ENCODE measurements around the gene LST1. TPM values are rescaled to one million over a fixed set of nuclear protein-coding genes. Genes with fewer than 3 reads are reported as not detected.

Gene LST1
- total and polyA plus RNA-seq, 2 of the 4 experiments (the other 2 are of a cell fraction) = not detected

- no peak for TF ChIP-seq RCOR1 (IDR thresholded peaks at IDR 0.05; ENCODE audit: insufficient replicate concordance, low read length)
Observed at GRCh38 chr6:31578184-31579118, 7.6 kb upstream of the LST1 start (continued).

GRCh38 chr6:31579119-31579505, 7.0 kb upstream of the LST1 start:
- no peak overlapping the region for H4K8ac ChIP-seq (ENCODE audit: low read depth in 2 of 2, low read length in 2 of 2)
- H3K9me3 ChIP-seq (ENCODE audit: control insufficient read depth, insufficient read depth, low read length) = no peaks in the 10 kb centered on the region
- H3K79me1 ChIP-seq (ENCODE audit: low read depth in 1 of 2, low read length in 2 of 2) = no peaks in the 10 kb centered on the region
- no peak for DNase-seq
- no peak for ATAC-seq (ENCODE audit: low read depth)
- dilution Hi-C loops (cut with HindIII; ENCODE audit: low sequenced_read_pairs, unreplicated experiment) = no loop called here
- H3K36me3 ChIP-seq (ENCODE audit: control insufficient read depth, insufficient read depth, low read length) = no peaks in the 10 kb centered on the region
- no peak overlapping the region for H4K5ac ChIP-seq (ENCODE audit: low read depth, low read length)
- in situ Hi-C loops (cut with MboI; ENCODE audit: low sequenced_read_pairs) = no loop called here
- POLR2A ChIA-PET (ENCODE audit: unreplicated experiment) = no interaction called here
- CTCF ChIA-PET = no interaction called here
- H2BK120ac ChIP-seq (ENCODE audit: low read depth, low read length) = no peak overlapping the region
- no peak overlapping the region for H3K27ac ChIP-seq (ENCODE audit: insufficient read depth, low read length)
- no peak overlapping the region for H3K56ac ChIP-seq (ENCODE audit: extremely low read depth, insufficient read depth, low read length)
- no peak overlapping the region for H2AFZ ChIP-seq (replicated peaks; ENCODE audit: low read length, poor library complexity)
- H3K27me3 ChIP-seq (ENCODE audit: control insufficient read depth, insufficient read depth, low read length) = peaks cover 19% of the 10 kb centered on the region
- no peak overlapping the region for H4K91ac ChIP-seq (ENCODE audit: insufficient read depth, low read depth, low read length)
- no peak overlapping the region for H2BK15ac ChIP-seq (ENCODE audit: low read depth, low read length)
- H3K4ac ChIP-seq (ENCODE audit: low read depth, low read length) = no peak overlapping the region
- no peak overlapping the region for H2AK9ac ChIP-seq (replicated peaks; ENCODE audit: low read depth, low read length, poor library complexity)
- H3K4me3 ChIP-seq (ENCODE audit: insufficient read depth, low read depth, low read length) = no peak overlapping the region
- no peak for TF ChIP-seq MAZ (IDR thresholded peaks at IDR 0.05; ENCODE audit: borderline replicate concordance, low read depth, low read length)
- TF ChIP-seq RCOR1 (IDR thresholded peaks at IDR 0.05; ENCODE audit: insufficient replicate concordance, low read length) = no peak
- TF ChIP-seq CTCF (conservative IDR thresholded peaks at IDR 0.05; ENCODE audit: low read depth, low read length) = no peak
- TF ChIP-seq SMC3 (IDR thresholded peaks at IDR 0.05; ENCODE audit: low read depth, low read length) = no peak
- no peak for TF ChIP-seq NFE2L2 (IDR thresholded peaks at IDR 0.05; ENCODE audit: low read depth, low read length)
- TF ChIP-seq RFX5 (IDR thresholded peaks at IDR 0.05; ENCODE audit: low read depth, low read length) = no peak
- TF ChIP-seq USF2 (IDR thresholded peaks at IDR 0.05; ENCODE audit: low read depth, low read length) = no peak
- TF ChIP-seq RAD21 (IDR thresholded peaks at IDR 0.05; ENCODE audit: low read length) = no peak
- no peak for TF ChIP-seq CEBPB (IDR thresholded peaks at IDR 0.05; ENCODE audit: low read depth, low read length)
- no peak for TF ChIP-seq POLR2A (IDR thresholded peaks at IDR 0.05; ENCODE audit: low read depth, low read length)
- TF ChIP-seq BHLHE40 (IDR thresholded peaks at IDR 0.05; ENCODE audit: low read depth, low read length) = no peak
- no peak for TF ChIP-seq CHD1 (IDR thresholded peaks at IDR 0.05; ENCODE audit: low read depth, low read length)
- no peak for TF ChIP-seq MXI1 (IDR thresholded peaks at IDR 0.05; ENCODE audit: borderline replicate concordance, low read depth, low read length)
- TF ChIP-seq MAFK (IDR thresholded peaks at IDR 0.05; ENCODE audit: low read depth, low read length) = no peak
- H3K18ac ChIP-seq (ENCODE audit: low read depth, low read length) = no peak overlapping the region
- intact Hi-C loops (cut with micrococcal nuclease) = no loop called here
- no peak overlapping the region for H2BK5ac ChIP-seq (ENCODE audit: low read depth, low read length, poor library complexity, severe bottlenecking)
- peaks cover 4% of the 10 kb centered on the region; the same call in 1 of the 2 replicates for H3K4me1 ChIP-seq (ENCODE audit: control insufficient read depth, insufficient read depth, low read length)
- H3K9me1 ChIP-seq (ENCODE audit: insufficient read depth, low read length) = no peaks in the 10 kb centered on the region; the same call in 1 of the 2 replicates
- no peaks in the 10 kb centered on the region for H4K20me1 ChIP-seq (ENCODE audit: insufficient read depth, low read length)
- H3K14ac ChIP-seq (replicated peaks; ENCODE audit: low read depth, low read length) = no peak overlapping the region
- no CpG with 5 or more reads among the region's 3 CpGs for WGBS, 2 experiments (ENCODE audit: extremely low coverage in 2 of 2, insufficient read length in 1 of 2)
- no peak overlapping the region for H3K4me2 ChIP-seq (ENCODE audit: low read depth, low read length)
- H2AK5ac ChIP-seq (ENCODE audit: low read depth, low read length) = no peak overlapping the region
- no TSS peak for BruUV-seq (replicated peaks)
- H3K9ac ChIP-seq (ENCODE audit: low read depth, low read length) = no peak overlapping the region
- no peak overlapping the region for H2BK20ac ChIP-seq (ENCODE audit: low read depth, low read length)
- no peak overlapping the region for H3K23ac ChIP-seq (ENCODE audit: low read depth, low read length)
